ENCODE data around the gene PRKAG1. TPM values are rescaled to one million over a fixed set of nuclear protein-coding genes. Genes with fewer than 3 reads are reported as not detected.

Gene PRKAG1
- total RNA-seq, 4 donors from 2014 or later: 34.1 to 42.2 (median 37.9) TPM

DNA sequence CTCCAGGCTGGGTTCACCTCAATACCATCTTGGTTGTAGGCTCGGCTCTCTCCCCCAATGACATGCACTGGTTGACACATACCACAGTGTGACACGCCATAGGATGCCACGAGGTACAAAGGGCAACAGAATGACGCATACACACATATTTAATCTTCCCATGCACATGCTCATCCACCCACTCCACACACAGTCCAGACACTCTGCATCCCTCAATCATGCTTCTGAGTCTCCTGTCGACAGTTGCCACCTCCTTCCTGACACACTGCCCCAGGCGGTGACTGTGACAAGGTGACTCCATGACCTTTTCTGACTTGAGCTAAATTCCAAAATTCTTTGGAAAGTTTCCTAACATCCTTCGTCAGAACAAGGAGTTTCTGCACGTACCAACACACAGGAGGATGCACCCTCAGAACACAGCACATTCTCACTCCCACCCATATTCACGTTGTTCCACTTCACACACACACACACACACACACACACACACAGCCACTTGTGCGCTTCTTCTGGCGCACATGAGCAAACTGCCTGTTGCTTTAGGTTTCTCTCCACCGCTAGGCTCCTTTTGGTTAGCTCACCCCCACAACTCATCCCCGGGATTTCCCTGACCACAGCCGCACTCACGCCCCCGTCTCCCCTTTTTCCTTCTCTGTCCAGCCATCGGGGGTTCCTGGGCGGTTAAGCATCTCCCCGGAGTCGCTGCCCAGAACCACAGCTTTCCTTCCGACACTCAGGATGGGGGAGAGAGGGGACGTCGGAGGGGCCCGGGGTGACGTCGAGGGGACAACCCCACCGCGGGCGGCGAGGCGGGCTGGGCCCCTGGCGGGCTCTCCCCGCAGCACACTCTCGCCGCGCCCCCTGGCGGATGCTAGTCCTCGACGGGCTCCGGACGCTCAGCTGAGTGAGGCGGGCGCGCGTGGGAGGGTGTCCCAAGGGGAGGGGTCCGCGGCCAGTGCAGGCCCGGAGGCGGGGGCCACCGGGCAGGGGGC lies 41.0 kb downstream of the PRKAG1 start:
- H3K27me3 ChIP-seq: peaks cover 0 to 56% of the 10 kb centered on the region in 2 donors
- DNase-seq: peak; percentile 76 to 83 (median 81)
- TF ChIP-seq, protein P1, sequence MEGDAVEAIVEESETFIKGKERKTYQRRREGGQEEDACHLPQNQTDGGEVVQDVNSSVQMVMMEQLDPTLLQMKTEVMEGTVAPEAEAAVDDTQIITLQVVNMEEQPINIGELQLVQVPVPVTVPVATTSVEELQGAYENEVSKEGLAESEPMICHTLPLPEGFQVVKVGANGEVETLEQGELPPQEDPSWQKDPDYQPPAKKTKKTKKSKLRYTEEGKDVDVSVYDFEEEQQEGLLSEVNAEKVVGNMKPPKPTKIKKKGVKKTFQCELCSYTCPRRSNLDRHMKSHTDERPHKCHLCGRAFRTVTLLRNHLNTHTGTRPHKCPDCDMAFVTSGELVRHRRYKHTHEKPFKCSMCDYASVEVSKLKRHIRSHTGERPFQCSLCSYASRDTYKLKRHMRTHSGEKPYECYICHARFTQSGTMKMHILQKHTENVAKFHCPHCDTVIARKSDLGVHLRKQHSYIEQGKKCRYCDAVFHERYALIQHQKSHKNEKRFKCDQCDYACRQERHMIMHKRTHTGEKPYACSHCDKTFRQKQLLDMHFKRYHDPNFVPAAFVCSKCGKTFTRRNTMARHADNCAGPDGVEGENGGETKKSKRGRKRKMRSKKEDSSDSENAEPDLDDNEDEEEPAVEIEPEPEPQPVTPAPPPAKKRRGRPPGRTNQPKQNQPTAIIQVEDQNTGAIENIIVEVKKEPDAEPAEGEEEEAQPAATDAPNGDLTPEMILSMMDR (IDR thresholded peaks at IDR 0.05): peak; percentile 68 to 81 (median 80)
- TF ChIP-seq POLR2A (IDR thresholded peaks at IDR 0.05): no peak
- H3K4me3 ChIP-seq: peak overlapping the region; percentile 28 to 49 (median 46)
- H3K4me1 ChIP-seq: peaks cover 0 to 48% (median 28%) of the 10 kb centered on the region in 4 donors
- peak overlapping the region in 1 of 4 donors; percentile 63 for H3K27ac ChIP-seq
- peaks cover 0 to 4% (median 0%) of the 10 kb centered on the region in 4 donors for H3K9me3 ChIP-seq
- no peaks in the 10 kb centered on the region for H3K36me3 ChIP-seq

DNA sequence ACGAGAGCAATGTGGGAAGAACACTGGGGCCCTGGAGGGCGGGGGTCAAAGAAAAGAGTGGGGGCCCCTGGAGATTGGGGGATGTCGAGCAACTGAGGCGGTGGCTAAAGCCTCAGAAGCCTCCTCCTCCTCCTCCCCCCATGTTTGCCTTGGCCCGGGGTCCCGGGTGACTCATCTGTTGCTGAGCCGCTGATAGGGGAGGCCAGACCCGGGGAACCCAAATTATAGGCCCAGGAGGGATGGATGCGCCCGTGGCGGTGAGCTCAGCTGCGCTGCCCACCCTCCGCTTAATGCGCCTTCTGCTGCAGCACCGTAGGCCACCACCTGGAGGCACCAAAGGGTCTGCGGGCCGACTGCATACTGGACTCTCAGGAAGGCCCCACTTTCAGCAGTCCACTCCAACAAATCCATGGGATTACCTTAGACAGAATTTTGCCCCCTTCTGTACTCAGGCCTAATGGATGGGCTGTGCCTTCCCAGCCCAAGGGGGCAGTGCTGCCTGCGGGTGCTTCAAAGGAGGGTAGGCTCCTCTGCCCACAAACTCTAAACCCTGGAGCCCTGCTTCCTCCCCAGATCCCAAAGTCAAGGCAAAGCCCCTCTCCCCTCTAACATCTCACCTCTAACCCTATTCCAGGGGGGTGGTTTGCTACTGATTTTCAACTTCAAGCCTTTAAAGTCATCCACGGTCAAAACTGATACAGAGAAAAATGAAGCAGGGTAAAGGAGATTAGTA lies 44.5 kb downstream of the PRKAG1 start:
- peak; percentile 41 to 77 (median 64) for DNase-seq
- H3K27me3 ChIP-seq: peaks cover 0 to 63% of the 10 kb centered on the region in 2 donors
- H3K4me3 ChIP-seq: no peak overlapping the region
- no peak for TF ChIP-seq POLR2A (IDR thresholded peaks at IDR 0.05)
- TF ChIP-seq, protein P1 (IDR thresholded peaks at IDR 0.05): peak in 5 of 6 experiments; percentile 15 to 60 (median 58)
- peaks cover 0 to 44% (median 37%) of the 10 kb centered on the region in 4 donors for H3K4me1 ChIP-seq
- no peak overlapping the region for H3K27ac ChIP-seq
- H3K9me3 ChIP-seq: no peaks in the 10 kb centered on the region
- H3K36me3 ChIP-seq: no peaks in the 10 kb centered on the region

DNA sequence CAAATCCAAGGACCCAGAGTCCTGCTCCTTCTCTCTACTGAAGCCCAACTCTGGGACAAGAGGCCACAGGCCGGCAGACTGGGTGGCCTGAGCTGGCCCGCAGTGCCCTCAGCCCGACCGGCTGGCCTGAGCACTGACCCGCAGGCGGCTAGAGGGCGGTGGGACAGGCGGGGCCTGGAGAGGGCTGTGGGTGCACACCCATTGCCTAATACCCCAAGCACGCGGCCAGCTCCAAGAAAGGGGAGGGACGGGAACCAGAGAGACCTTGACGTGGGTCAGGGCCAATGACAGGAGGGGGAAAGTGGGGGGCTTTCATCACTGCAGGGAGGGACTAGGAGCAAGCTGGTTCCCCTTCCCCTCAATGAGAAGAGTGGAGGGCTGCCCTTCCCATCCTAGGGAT lies 45.0 kb downstream of the PRKAG1 start:
- H3K36me3 ChIP-seq: no peaks in the 10 kb centered on the region
- H3K4me1 ChIP-seq: peaks cover 0 to 39% (median 32%) of the 10 kb centered on the region in 4 donors
- H3K9me3 ChIP-seq: no peaks in the 10 kb centered on the region
- DNase-seq: no peak
- peaks cover 0 to 58% of the 10 kb centered on the region in 2 donors for H3K27me3 ChIP-seq
- no peak overlapping the region for H3K4me3 ChIP-seq
- TF ChIP-seq, protein P1 (IDR thresholded peaks at IDR 0.05): no peak
- no peak for TF ChIP-seq POLR2A (IDR thresholded peaks at IDR 0.05)
- no peak overlapping the region for H3K27ac ChIP-seq

DNA sequence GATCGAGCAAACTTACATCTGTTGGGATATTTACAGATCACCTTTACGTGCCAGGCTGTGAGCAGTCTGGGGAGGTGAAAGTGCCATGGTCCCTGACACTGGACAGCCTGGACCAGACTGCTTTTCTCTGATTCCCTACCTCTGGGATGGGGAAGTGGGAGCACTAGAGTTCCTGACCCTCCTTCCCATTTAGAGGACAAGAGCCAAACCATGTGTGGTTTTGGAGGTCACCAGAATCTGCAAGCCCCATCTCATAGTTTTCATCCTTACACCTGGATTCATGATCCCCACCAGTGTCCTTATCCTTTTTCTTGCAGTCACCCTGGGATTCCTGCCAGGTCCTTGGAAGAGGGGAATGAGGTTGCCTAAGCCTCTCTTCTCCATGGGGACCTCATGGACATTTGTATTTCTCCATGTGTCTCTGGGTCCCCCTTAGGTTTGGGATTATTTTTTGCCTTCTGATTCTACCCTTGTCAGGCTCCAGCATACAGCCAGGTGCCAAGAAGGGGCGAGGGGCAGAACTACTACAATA lies 45.6 kb downstream of the PRKAG1 start:
- Histone ChIP-seq H3K27ac (no peak overlapping the region), H3K9me3 (no peaks in the 10 kb centered on the region), H3K36me3 (no peaks in the 10 kb centered on the region), H3K27me3 (peaks cover 0 to 53% of the 10 kb centered on the region in 2 donors), H3K4me3 (no peak overlapping the region), H3K4me1 (peaks cover 0 to 34% (median 27%) of the 10 kb centered on the region in 4 donors)
- DNase-seq: no peak
- TF ChIP-seq POLR2A (IDR thresholded peaks at IDR 0.05): no peak
- TF ChIP-seq, protein P1 (IDR thresholded peaks at IDR 0.05): no peak

DNA sequence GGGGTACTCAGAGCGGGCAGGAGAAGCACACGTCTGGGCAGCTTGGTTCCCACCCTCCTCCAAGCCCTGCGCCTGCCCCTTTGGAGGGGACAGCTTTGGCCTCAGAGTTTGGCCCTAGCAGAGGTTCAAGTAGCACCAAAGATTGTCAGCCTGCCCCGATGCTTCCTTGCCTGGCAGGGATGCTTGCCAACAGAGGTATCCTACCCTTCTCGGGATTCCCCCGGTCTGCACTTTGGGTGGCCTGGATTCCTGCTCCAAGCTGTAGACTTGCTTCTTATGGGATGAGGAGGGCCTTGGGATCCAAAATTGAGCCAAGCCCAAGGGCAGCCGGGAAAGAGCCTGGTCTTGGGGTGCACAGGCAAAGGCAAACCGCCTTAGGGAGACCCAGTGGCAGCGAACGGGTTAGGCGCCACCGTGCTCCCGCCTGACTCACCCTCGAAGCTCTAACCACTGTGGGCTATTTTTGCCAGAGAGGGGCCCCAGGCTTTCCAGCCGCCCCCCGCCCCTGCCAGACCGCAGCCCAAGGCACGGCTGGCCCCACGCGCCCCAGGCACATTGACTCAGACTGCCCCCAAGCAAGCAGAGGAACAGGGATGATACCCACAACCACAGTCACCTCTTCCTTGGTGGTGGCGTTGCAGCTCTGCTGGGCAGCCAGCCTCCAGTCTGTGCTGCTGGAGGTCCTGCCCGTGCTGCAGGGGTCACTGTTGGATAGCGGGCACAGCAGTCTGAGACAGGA lies 46.2 kb downstream of the PRKAG1 start:
- no peak for DNase-seq
- no peak for TF ChIP-seq POLR2A (IDR thresholded peaks at IDR 0.05)
- TF ChIP-seq, protein P1 (IDR thresholded peaks at IDR 0.05): no peak
- Histone ChIP-seq H3K4me1 (peaks cover 0 to 27% (median 22%) of the 10 kb centered on the region in 4 donors), H3K36me3 (no peaks in the 10 kb centered on the region), H3K9me3 (no peaks in the 10 kb centered on the region), H3K27ac (no peak overlapping the region), H3K27me3 (peaks cover 0 to 46% of the 10 kb centered on the region in 2 donors), H3K4me3 (no peak overlapping the region)

Measured in Peyer's patch (tissue), 4 donors.